ENCODE measurements around the gene SRCAP. TPM values are rescaled to one million over a fixed set of nuclear protein-coding genes. Genes with fewer than 3 reads are reported as not detected.
A peak's percentile ranks its signal among the peaks of the same experiment; 100 is the strongest.

The SRCAP gene
- polyA plus RNA-seq, 1 of the 3 experiments (the other 2 are of a cell fraction): 5.6 TPM

DNA sequence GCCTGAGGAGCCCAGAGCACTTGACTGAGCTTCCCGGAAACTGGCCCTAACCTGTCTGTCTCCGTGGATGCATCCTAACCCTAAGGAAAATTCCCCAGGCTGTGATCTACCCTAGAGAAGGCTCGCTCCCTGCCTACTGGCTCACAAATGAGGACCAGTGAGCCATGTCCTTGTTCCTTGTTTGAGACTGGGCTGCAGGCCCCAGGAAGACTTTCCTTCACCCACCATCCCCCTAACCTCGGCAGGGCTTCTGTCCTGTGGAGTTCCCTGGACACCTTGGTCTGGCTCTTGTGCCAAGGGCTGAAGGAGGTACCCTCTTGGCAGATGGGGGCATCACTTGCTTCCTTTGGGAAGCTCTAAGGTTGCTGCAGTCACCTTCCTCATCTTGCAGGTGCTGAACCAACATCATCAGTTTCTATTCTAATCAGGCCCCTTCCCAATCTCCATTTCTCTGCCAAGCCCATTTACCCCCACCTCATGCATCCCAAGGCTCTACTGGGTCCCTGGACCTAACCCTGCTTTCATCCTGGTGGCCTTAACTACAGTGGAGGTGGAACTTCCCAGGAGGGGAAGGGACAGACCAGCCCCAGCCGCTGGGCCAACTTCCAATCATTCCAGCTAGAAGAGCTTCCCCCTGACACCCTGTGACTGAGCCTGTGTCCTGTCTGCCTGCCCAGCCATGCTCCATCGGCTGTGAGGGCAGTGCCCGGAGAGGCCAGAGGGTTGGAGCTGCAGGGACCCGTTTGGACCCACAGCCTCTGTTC is 75.6 kb downstream of the SRCAP start:
- H3K4me2 ChIP-seq: peak overlapping the region; percentile 99
- no peaks in the 10 kb centered on the region for H3K27me3 ChIP-seq (ENCODE audit: insufficient read depth)
- H3K79me2 ChIP-seq (ENCODE audit: insufficient read depth): 0 out of 2 replicates have a peak, but pooled peaks cover 12% of the 10 kb centered on the region
- WGBS (ENCODE audit: low lambda C conversion rate): 49% methylated on average over 7 of the region's 8 CpGs
- H3F3A ChIP-seq (replicated peaks; ENCODE audit: insufficient read depth): peaks cover 29% of the 10 kb centered on the region
- H3K9ac ChIP-seq: peak overlapping the region; percentile 89; the same call in 1 of the 2 replicates
- H2AFZ ChIP-seq (ENCODE audit: low read depth): no peak overlapping the region
- ChIA-PET POLR2A (interaction anchor here (0.6 to 1.8 kb wide), 8 partner anchors 12 to 148 kb away, joined by 3 to 10 read pairs (median 6); partner anchors contain the start of genes PHKG2 and ZNF629), CTCF (interaction anchor here (0.8 to 1.5 kb wide), 6 partner anchors 10 to 167 kb away, joined by 3 to 4 read pairs (median 3); no protein-coding TSS in a partner anchor)
- peaks cover 12 to 29% of the 10 kb centered on the region in 2 experiments; a peak in 3 of 4 replicates for H3K4me1 ChIP-seq (ENCODE audit: control insufficient read depth in 1 of 2, insufficient read depth in 2 of 2, low read depth in 1 of 2, low read length in 1 of 2)
- H4K20me1 ChIP-seq (ENCODE audit: insufficient read depth): no peaks in the 10 kb centered on the region
- H3K9me2 ChIP-seq: no peaks in the 10 kb centered on the region
- peak overlapping the region; percentile 67 to 84 for H3K4me3 ChIP-seq (ENCODE audit: low read depth in 2 of 2, low read length in 1 of 2)
- H3K27ac ChIP-seq (ENCODE audit: low read depth in 2 of 2, low read length in 1 of 2): peak overlapping the region; percentile 72 to 89; a peak in 3 of 4 replicates
- no peak for DNase-seq
- TF ChIP-seq FOSL2 (IDR thresholded peaks at IDR 0.05; ENCODE audit: borderline replicate concordance, low read depth): no peak
- TF ChIP-seq, protein P1, sequence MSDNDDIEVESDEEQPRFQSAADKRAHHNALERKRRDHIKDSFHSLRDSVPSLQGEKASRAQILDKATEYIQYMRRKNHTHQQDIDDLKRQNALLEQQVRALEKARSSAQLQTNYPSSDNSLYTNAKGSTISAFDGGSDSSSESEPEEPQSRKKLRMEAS (IDR thresholded peaks at IDR 0.05; ENCODE audit: low read depth): no peak
- no peak for TF ChIP-seq SIN3A (IDR thresholded peaks at IDR 0.05; ENCODE audit: borderline replicate concordance, low read depth, low read length)
- TF ChIP-seq RXRA (IDR thresholded peaks at IDR 0.05; ENCODE audit: borderline replicate concordance, low read depth): no peak
- TF ChIP-seq TEAD4 (IDR thresholded peaks at IDR 0.05; ENCODE audit: borderline replicate concordance, insufficient read depth): no peak
- no peak for TF ChIP-seq RAD21 (IDR thresholded peaks at IDR 0.05; ENCODE audit: low read length)
- no peak for TF ChIP-seq NFIC (IDR thresholded peaks at IDR 0.05; ENCODE audit: borderline replicate concordance)
- TF ChIP-seq, protein P2, sequence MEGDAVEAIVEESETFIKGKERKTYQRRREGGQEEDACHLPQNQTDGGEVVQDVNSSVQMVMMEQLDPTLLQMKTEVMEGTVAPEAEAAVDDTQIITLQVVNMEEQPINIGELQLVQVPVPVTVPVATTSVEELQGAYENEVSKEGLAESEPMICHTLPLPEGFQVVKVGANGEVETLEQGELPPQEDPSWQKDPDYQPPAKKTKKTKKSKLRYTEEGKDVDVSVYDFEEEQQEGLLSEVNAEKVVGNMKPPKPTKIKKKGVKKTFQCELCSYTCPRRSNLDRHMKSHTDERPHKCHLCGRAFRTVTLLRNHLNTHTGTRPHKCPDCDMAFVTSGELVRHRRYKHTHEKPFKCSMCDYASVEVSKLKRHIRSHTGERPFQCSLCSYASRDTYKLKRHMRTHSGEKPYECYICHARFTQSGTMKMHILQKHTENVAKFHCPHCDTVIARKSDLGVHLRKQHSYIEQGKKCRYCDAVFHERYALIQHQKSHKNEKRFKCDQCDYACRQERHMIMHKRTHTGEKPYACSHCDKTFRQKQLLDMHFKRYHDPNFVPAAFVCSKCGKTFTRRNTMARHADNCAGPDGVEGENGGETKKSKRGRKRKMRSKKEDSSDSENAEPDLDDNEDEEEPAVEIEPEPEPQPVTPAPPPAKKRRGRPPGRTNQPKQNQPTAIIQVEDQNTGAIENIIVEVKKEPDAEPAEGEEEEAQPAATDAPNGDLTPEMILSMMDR (IDR thresholded peaks at IDR 0.05): no peak
- no peak for TF ChIP-seq NRF1 (IDR thresholded peaks at IDR 0.05; ENCODE audit: low read depth, low read length)
- TF ChIP-seq FOXJ3 (CRISPR knock-in tag; IDR thresholded peaks at IDR 0.05): no peak
- TF ChIP-seq, protein P3, sequence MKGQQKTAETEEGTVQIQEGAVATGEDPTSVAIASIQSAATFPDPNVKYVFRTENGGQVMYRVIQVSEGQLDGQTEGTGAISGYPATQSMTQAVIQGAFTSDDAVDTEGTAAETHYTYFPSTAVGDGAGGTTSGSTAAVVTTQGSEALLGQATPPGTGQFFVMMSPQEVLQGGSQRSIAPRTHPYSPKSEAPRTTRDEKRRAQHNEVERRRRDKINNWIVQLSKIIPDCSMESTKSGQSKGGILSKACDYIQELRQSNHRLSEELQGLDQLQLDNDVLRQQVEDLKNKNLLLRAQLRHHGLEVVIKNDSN (IDR thresholded peaks at IDR 0.05; ENCODE audit: borderline replicate concordance, low read depth): no peak
- no peak for TF ChIP-seq ELF1 (IDR thresholded peaks at IDR 0.05)
- TF ChIP-seq, protein P4, sequence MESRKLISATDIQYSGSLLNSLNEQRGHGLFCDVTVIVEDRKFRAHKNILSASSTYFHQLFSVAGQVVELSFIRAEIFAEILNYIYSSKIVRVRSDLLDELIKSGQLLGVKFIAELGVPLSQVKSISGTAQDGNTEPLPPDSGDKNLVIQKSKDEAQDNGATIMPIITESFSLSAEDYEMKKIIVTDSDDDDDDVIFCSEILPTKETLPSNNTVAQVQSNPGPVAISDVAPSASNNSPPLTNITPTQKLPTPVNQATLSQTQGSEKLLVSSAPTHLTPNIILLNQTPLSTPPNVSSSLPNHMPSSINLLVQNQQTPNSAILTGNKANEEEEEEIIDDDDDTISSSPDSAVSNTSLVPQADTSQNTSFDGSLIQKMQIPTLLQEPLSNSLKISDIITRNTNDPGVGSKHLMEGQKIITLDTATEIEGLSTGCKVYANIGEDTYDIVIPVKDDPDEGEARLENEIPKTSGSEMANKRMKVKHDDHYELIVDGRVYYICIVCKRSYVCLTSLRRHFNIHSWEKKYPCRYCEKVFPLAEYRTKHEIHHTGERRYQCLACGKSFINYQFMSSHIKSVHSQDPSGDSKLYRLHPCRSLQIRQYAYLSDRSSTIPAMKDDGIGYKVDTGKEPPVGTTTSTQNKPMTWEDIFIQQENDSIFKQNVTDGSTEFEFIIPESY (IDR thresholded peaks at IDR 0.05; ENCODE audit: borderline replicate concordance, low read depth): no peak
- TF ChIP-seq, protein P5, sequence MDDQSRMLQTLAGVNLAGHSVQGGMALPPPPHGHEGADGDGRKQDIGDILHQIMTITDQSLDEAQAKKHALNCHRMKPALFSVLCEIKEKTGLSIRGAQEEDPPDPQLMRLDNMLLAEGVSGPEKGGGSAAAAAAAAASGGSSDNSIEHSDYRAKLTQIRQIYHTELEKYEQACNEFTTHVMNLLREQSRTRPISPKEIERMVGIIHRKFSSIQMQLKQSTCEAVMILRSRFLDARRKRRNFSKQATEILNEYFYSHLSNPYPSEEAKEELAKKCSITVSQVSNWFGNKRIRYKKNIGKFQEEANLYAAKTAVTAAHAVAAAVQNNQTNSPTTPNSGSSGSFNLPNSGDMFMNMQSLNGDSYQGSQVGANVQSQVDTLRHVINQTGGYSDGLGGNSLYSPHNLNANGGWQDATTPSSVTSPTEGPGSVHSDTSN (IDR thresholded peaks at IDR 0.05): no peak
- H3K9me3 ChIP-seq: no peaks in the 10 kb centered on the region
- peaks cover 19 to 32% of the 10 kb centered on the region in 2 experiments for H3K36me3 ChIP-seq (replicated peaks in 1 of 2; ENCODE audit: control insufficient read depth in 1 of 2, insufficient read depth in 2 of 2, low read length in 1 of 2)
